ENCODE measurements around the gene OR4K2.
"Not testable (repeated sequence)": the region's sequence is repeated elsewhere in the genome, so short reads cannot be mapped to it uniquely, and the experiment has no call there.

OR4K2 gene

GRCh38 chr14:19874842-19875241 lies at the start of gene OR4K2:
TSS of gene OR4K2 (plus strand) at chr14:19875142. CDS start at chr14:19876268, 1,126 bp downstream.
- DNase-seq = no peak

- not testable (repeated sequence) for DNase-seq
Observed at GRCh38 chr14:19827626-19828244, 47.2 kb upstream of the OR4K2 start.

GRCh38 chr14:19828314-19828713 lies 46.6 kb upstream of the OR4K2 start:
- DNase-seq = no peak

GRCh38 chr14:19834203-19834848 lies 40.6 kb upstream of the OR4K2 start:
- not testable (repeated sequence) for DNase-seq

GRCh38 chr14:19838433-19838832 lies 36.5 kb upstream of the OR4K2 start:
- no peak for DNase-seq

- no peak for DNase-seq
Observed at GRCh38 chr14:19851365-19851764, 23.6 kb upstream of the OR4K2 start.

GRCh38 chr14:19866061-19866669 lies 8.8 kb upstream of the OR4K2 start:
- DNase-seq = not testable (repeated sequence)

GRCh38 chr14:19873178-19873577 lies 1.8 kb upstream of the OR4K2 start:
- DNase-seq = no peak

- no peak for DNase-seq
Observed at GRCh38 chr14:19878029-19878642, 3.2 kb downstream of the OR4K2 start.

GRCh38 chr14:19895282-19895681 lies 20.3 kb downstream of the OR4K2 start:
- DNase-seq = no peak

- no peak for DNase-seq
Observed at GRCh38 chr14:19900999-19901398, 26.1 kb downstream of the OR4K2 start.

- DNase-seq = no peak
Observed at GRCh38 chr14:19902409-19902808, 27.5 kb downstream of the OR4K2 start.

- no peak for DNase-seq
Observed at GRCh38 chr14:19906665-19907064, 31.7 kb downstream of the OR4K2 start.

- no peak for DNase-seq
Observed at GRCh38 chr14:19911114-19911513, 36.2 kb downstream of the OR4K2 start.

- DNase-seq = no peak
Observed at GRCh38 chr14:19917243-19917642, 42.3 kb downstream of the OR4K2 start.

GRCh38 chr14:19917955-19918518 lies 43.1 kb downstream of the OR4K2 start:
- no peak for DNase-seq

- DNase-seq = no peak
Observed at GRCh38 chr14:19918553-19919264, 43.8 kb downstream of the OR4K2 start.

- no peak for DNase-seq
Observed at GRCh38 chr14:19920021-19920657, 45.2 kb downstream of the OR4K2 start, which contains the start of gene OR4K5. TSS of gene OR4K5 (plus strand) at chr14:19920607. CDS start at chr14:19920607, 0 bp downstream.

GRCh38 chr14:19930617-19931016 lies 55.7 kb downstream of the OR4K2 start, which contains the start of gene OR4K1:
TSS of gene OR4K1 (plus strand) at chr14:19930917. CDS start at chr14:19935667, 4,750 bp downstream.
- no peak for DNase-seq
